HUES64 (cell line): Measurements from ENCODE around the gene METTL25.

Experiments
- H3K27ac ChIP-seq: 2 replicates; pipeline ENCODE4 v1.7.0; 2013; ENCODE audit warnings: low read depth, low read length, inconsistent platforms
- H3K27me3 ChIP-seq: 2 replicates; pipeline ENCODE4 v1.6.1; 2013; ENCODE audit warnings: mild to moderate bottlenecking, low read length; ENCODE audit not compliant: insufficient read depth
- H3K36me3 ChIP-seq: 2 replicates; pipeline ENCODE4 v1.6.1; 2013; ENCODE audit warnings: mild to moderate bottlenecking, low read length; ENCODE audit not compliant: insufficient read depth
- H3K4me1 ChIP-seq: 2 replicates; pipeline ENCODE4 v1.6.1; 2013; ENCODE audit warnings: mild to moderate bottlenecking, low read length, moderate library complexity; ENCODE audit not compliant: insufficient read depth
- H3K4me3 ChIP-seq: 2 replicates; pipeline ENCODE4 v1.5.1; 2013; ENCODE audit warnings: mild to moderate bottlenecking, low read length, moderate library complexity
- H3K9ac ChIP-seq: 2 replicates; pipeline ENCODE4 v1.6.1; 2013; ENCODE audit warnings: mild to moderate bottlenecking, low read depth, low read length
- H3K9me3 ChIP-seq: 2 replicates; pipeline ENCODE4 v1.6.1; 2013; ENCODE audit warnings: low read depth, low read length; ENCODE audit not compliant: insufficient read depth
- WGBS: fragments of 150-250, 120-280 bp; methylation state at CpG from one replicate; pipeline ENCODE4 v1.1.7; 2013; ENCODE audit warnings: missing lambda C conversion rate; 5-methylcytosine and 5-hydroxymethylcytosine counted together

METTL25 gene

DNA sequence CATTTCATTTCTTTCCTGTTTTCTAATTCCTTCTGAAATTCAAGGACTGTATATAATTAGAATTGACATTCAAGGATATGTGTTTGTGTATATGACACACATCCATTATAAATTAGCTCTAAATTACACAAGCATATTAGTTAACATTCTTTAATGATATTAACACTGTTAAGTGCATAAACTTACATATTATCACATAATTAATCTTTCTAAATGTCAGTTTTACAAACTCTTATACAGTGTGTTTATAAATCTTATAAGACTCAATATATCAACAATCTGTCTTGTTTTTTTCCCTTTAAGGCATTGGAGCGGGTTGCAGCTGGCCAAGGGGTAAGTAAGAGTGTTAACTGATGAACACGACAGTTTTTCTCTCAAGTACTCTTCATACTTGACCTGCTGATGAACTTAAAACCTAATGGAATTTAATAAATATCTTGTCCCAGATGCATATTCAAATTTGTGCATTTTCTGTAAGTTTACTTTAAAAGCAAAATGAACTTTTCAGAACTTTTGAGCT, 76.1 kb downstream of the METTL25 start:
- Histone ChIP-seq H3K9ac (no peak overlapping the region), H3K27me3 (no peaks in the 10 kb centered on the region), H3K27ac (no peak overlapping the region), H3K4me3 (no peak overlapping the region), H3K4me1 (no peaks in the 10 kb centered on the region), H3K9me3 (no peaks in the 10 kb centered on the region), H3K36me3 (no peaks in the 10 kb centered on the region)
- 100% methylated on average over 2 of the region's 2 CpGs for WGBS

DNA sequence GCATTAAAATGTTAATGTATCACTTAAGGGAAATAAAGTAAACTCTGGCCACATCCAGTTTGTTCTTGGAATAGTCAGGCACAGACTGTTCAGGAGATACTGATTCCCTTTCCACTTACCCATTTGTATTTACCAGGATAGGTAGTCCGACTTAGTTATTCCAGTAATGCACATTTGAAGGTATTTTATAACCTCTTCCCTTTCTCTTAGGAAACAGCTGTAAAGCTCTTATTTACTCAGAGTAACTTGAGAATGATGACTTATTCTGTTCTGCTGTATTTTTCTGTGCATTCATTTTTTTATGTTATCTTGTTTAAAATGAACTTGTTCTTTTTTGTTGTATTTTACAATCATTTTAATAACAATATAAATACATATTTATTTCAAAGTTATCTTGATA, 78.0 kb downstream of the METTL25 start:
- no peaks in the 10 kb centered on the region for H3K36me3 ChIP-seq
- no peaks in the 10 kb centered on the region for H3K27me3 ChIP-seq
- H3K4me1 ChIP-seq: no peaks in the 10 kb centered on the region
- H3K27ac ChIP-seq: no peak overlapping the region
- no peaks in the 10 kb centered on the region for H3K9me3 ChIP-seq
- H3K9ac ChIP-seq: no peak overlapping the region
- 91% methylated on average over 1 of the region's 1 CpG for WGBS
- no peak overlapping the region for H3K4me3 ChIP-seq

DNA sequence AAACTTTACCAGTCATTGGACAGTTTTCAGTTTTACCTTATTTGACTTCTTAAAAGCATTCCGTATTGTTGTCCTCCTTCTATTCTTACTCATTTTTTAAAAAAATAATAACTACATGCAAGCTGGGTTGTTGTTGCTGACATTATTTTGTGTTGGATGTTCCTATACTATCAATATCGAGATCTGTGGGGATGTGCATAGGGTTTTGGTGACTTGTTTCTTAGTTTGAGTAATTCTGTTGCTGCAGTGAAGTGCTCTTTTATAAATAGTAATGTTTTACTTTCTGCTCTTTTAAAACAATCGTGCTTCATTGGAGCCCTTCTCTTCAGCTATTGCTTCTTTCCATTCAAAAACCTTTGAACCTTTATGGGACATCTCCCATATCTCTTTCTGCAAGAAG, 79.4 kb downstream of the METTL25 start:
- 96% methylated on average over 3 of the region's 3 CpGs for WGBS
- H3K27me3 ChIP-seq: no peaks in the 10 kb centered on the region

DNA sequence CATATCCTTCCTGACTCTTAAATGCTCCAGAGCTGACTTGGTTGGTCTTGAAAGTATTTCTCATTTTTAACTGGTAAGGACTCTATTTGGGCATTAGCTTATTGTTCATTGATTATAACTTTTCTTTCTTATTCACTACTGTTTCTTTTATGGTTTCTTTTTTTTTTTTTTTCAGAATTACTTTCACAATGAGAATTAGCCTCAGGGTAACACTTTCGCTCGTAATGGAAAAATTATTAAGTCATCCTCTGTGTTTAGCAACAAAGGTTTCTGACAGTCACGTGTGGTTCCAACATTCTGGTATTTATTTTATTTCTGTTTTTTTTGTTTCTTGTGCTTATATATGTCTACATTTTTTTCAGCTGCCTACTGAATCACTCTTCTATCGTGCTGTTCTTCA, 80.0 kb downstream of the METTL25 start:
- WGBS: 100% methylated on average over 3 of the region's 4 CpGs
- no peak overlapping the region for H3K4me3 ChIP-seq
- H3K27me3 ChIP-seq: no peaks in the 10 kb centered on the region
- H3K4me1 ChIP-seq: no peaks in the 10 kb centered on the region
- H3K27ac ChIP-seq: no peak overlapping the region
- peaks cover 5% of the 10 kb centered on the region; the same call in 1 of the 2 replicates for H3K36me3 ChIP-seq
- H3K9me3 ChIP-seq: peaks cover 4% of the 10 kb centered on the region; the same call in 1 of the 2 replicates
- no peak overlapping the region for H3K9ac ChIP-seq

More for the DNA sequence above, 79.4 kb downstream of the METTL25 start:
- Histone ChIP-seq H3K9ac (no peak overlapping the region), H3K4me1 (no peaks in the 10 kb centered on the region), H3K9me3 (peaks cover 4% of the 10 kb centered on the region; the same call in 1 of the 2 replicates), H3K36me3 (peaks cover 5% of the 10 kb centered on the region; the same call in 1 of the 2 replicates), H3K27ac (no peak overlapping the region), H3K4me3 (no peak overlapping the region)

- Histone ChIP-seq H3K9ac (no peak overlapping the region), H3K9me3 (peaks cover 4% of the 10 kb centered on the region; the same call in 1 of the 2 replicates), H3K4me3 (no peak overlapping the region), H3K27ac (no peak overlapping the region), H3K4me1 (no peaks in the 10 kb centered on the region), H3K27me3 (no peaks in the 10 kb centered on the region), H3K36me3 (peaks cover 5% of the 10 kb centered on the region; the same call in 1 of the 2 replicates)
- WGBS: 93% methylated on average over 1 of the region's 1 CpG
These were observed 82.6 kb downstream of the METTL25 start for GRCh38 chr12:82440885-82441284.

- no peak overlapping the region for H3K27ac ChIP-seq
- no peaks in the 10 kb centered on the region for H3K36me3 ChIP-seq
- no peak overlapping the region for H3K4me3 ChIP-seq
- H3K27me3 ChIP-seq: no peaks in the 10 kb centered on the region
- WGBS: 95% methylated on average over 2 of the region's 2 CpGs
- H3K9ac ChIP-seq: no peak overlapping the region
- H3K9me3 ChIP-seq: no peaks in the 10 kb centered on the region
- no peaks in the 10 kb centered on the region for H3K4me1 ChIP-seq
These were observed 90.7 kb downstream of the METTL25 start for GRCh38 chr12:82448911-82449578.

GRCh38 chr12:82456633-82457032, 98.3 kb downstream of the METTL25 start:
- Histone ChIP-seq H3K27ac (no peak overlapping the region), H3K4me3 (no peak overlapping the region), H3K27me3 (no peaks in the 10 kb centered on the region), H3K9ac (no peak overlapping the region), H3K4me1 (no peaks in the 10 kb centered on the region), H3K36me3 (no peaks in the 10 kb centered on the region), H3K9me3 (no peaks in the 10 kb centered on the region)
- 96% methylated on average over 2 of the region's 2 CpGs for WGBS

GRCh38 chr12:82458101-82458500, 99.8 kb downstream of the METTL25 start:
- 100% methylated on average over 1 of the region's 1 CpG for WGBS
- no peaks in the 10 kb centered on the region for H3K36me3 ChIP-seq
- H3K9me3 ChIP-seq: no peaks in the 10 kb centered on the region
- no peaks in the 10 kb centered on the region for H3K27me3 ChIP-seq
- no peak overlapping the region for H3K4me3 ChIP-seq
- no peak overlapping the region for H3K9ac ChIP-seq
- no peaks in the 10 kb centered on the region for H3K4me1 ChIP-seq
- no peak overlapping the region for H3K27ac ChIP-seq

DNA sequence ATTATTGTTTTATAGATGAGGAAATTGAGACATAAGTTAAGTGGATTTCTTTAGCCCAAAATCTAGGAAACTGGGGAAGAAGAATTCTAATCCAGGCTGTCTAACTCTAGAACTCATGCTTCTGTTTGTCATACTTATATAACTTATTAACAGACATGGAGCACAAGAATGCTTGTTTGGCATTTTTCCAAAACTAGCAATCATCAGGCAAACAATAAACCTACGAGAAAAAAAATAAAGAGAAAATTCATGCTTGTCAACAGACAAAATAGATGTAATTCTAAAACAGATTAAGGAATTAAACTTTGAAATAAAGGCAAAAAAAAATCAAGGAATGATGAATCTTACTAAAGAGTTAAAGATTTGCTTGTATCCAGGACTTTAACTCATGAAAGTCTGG, 103.1 kb downstream of the METTL25 start:
- WGBS: no CpG with 5 or more reads among the region's 1 CpG
- H3K4me1 ChIP-seq: no peaks in the 10 kb centered on the region
- H3K27ac ChIP-seq: no peak overlapping the region
- no peak overlapping the region for H3K4me3 ChIP-seq
- no peaks in the 10 kb centered on the region for H3K27me3 ChIP-seq
- H3K9me3 ChIP-seq: no peaks in the 10 kb centered on the region
- H3K9ac ChIP-seq: no peak overlapping the region
- H3K36me3 ChIP-seq: no peaks in the 10 kb centered on the region

DNA sequence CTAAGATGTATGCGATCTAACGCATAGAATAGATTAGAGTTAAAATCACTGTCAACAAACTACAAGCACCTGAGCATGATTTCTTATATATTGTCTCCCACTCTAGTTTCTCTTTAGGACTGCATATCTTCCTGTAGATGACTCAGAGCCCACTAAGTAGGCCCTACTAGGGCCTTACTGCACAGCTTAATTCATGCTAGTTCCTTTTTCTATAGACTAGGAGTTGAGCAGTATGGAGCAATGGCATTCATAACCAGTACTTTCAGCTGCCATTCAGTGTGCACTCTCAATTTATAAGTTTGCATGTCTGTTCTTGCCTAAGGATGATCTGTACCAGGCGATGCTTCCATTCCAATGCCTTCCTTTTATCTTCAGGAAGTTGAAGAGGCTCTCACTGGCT, 103.5 kb downstream of the METTL25 start:
- H3K9ac ChIP-seq: no peak overlapping the region
- no peaks in the 10 kb centered on the region for H3K4me1 ChIP-seq
- WGBS: 63% methylated on average over 3 of the region's 3 CpGs
- H3K36me3 ChIP-seq: no peaks in the 10 kb centered on the region
- no peaks in the 10 kb centered on the region for H3K9me3 ChIP-seq
- H3K4me3 ChIP-seq: no peak overlapping the region
- H3K27me3 ChIP-seq: no peaks in the 10 kb centered on the region
- H3K27ac ChIP-seq: no peak overlapping the region

GRCh38 chr12:82468563-82468962, 110.2 kb downstream of the METTL25 start:
- 95% methylated on average over 4 of the region's 4 CpGs for WGBS
- H3K9ac ChIP-seq: no peak overlapping the region
- H3K4me1 ChIP-seq: no peaks in the 10 kb centered on the region
- no peaks in the 10 kb centered on the region for H3K9me3 ChIP-seq
- no peak overlapping the region for H3K27ac ChIP-seq
- H3K27me3 ChIP-seq: no peaks in the 10 kb centered on the region
- H3K4me3 ChIP-seq: no peak overlapping the region
- no peaks in the 10 kb centered on the region for H3K36me3 ChIP-seq
